22Rv1 (cell line): ENCODE measurements around the gene TWIST2.

ENCODE experiments used
- ZFX ChIP-seq: fragments of 450-650 bp; IDR thresholded peaks from 2 replicates; pipeline ENCODE4 v1.6.1; 2017; ENCODE audit warnings: antibody characterized with exemption, borderline replicate concordance
- TF ChIP-seq, protein P1 (sequence below): fragments of 450-650 bp; IDR thresholded peaks from 2 replicates; pipeline ENCODE4 v1.5.1; 2017; ENCODE audit warnings: mild to moderate bottlenecking

DNA sequence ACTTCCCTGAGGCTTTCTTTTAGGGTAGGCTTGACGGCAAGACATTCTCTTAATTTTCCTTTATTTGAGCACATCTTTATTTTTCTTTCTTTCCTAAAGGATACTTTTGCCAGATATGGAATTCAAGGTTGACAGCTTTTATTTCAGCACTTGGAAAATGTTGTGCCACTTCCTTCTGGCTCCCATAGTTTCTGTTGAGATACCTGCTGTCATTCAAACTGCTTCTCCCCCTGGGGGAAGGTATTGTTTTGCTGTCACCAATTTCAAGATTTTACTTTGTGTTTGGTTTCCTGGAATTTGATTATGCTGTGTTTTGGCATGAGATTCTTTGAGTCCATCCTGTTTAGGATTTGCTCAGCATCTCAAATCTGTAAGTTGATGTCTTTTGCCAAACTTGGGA lies 39.1 kb upstream of the TWIST2 start:
- TF ChIP-seq, protein P1, sequence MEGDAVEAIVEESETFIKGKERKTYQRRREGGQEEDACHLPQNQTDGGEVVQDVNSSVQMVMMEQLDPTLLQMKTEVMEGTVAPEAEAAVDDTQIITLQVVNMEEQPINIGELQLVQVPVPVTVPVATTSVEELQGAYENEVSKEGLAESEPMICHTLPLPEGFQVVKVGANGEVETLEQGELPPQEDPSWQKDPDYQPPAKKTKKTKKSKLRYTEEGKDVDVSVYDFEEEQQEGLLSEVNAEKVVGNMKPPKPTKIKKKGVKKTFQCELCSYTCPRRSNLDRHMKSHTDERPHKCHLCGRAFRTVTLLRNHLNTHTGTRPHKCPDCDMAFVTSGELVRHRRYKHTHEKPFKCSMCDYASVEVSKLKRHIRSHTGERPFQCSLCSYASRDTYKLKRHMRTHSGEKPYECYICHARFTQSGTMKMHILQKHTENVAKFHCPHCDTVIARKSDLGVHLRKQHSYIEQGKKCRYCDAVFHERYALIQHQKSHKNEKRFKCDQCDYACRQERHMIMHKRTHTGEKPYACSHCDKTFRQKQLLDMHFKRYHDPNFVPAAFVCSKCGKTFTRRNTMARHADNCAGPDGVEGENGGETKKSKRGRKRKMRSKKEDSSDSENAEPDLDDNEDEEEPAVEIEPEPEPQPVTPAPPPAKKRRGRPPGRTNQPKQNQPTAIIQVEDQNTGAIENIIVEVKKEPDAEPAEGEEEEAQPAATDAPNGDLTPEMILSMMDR = no peak
- TF ChIP-seq ZFX = no peak
